ENCODE measurements around the gene NOP10. TPM values are rescaled to one million over a fixed set of nuclear protein-coding genes. Genes with fewer than 3 reads are reported as not detected.
A peak's percentile ranks its signal among the peaks of the same experiment; 100 is the strongest.

Gene NOP10
- total RNA-seq, 1 donor from 2014 or later: 181 TPM

- TF ChIP-seq CTCF (conservative IDR thresholded peaks at IDR 0.05): no peak
Measured at GRCh38 chr15:34365836-34366235, 22.9 kb upstream of the NOP10 start.

GRCh38 chr15:34365091-34365825, 22.3 kb upstream of the NOP10 start:
- Mint-ChIP-seq H3K4me1 (peaks cover 19% of the 10 kb centered on the region), H3K27me3 (ENCODE audit: low read depth) (no peaks in the 10 kb centered on the region), H3K9me3 (no peaks in the 10 kb centered on the region), H3K4me3 (peak overlapping the region; percentile 97), H3K36me3 (ENCODE audit: low read depth) (peaks cover 2% of the 10 kb centered on the region), H3K27ac (ENCODE audit: unreplicated experiment) (no peak overlapping the region)
- no peak for DNase-seq (ENCODE audit: low read depth, low spot score)
- no peak for TF ChIP-seq CTCF (conservative IDR thresholded peaks at IDR 0.05)

More at GRCh38 chr15:34365836-34366235, 22.9 kb upstream of the NOP10 start:
- Mint-ChIP-seq H3K36me3 (ENCODE audit: low read depth) (peaks cover 2% of the 10 kb centered on the region), H3K4me1 (peaks cover 19% of the 10 kb centered on the region), H3K9me3 (no peaks in the 10 kb centered on the region), H3K27me3 (ENCODE audit: low read depth) (no peaks in the 10 kb centered on the region), H3K27ac (ENCODE audit: unreplicated experiment) (peak overlapping the region; percentile 24), H3K4me3 (peak overlapping the region; percentile 97)
- no peak for DNase-seq (ENCODE audit: low read depth, low spot score)

- DNase-seq (ENCODE audit: low read depth, low spot score): no peak
- peaks cover 2% of the 10 kb centered on the region for H3K36me3 Mint-ChIP-seq (ENCODE audit: low read depth)
- peaks cover 19% of the 10 kb centered on the region for H3K4me1 Mint-ChIP-seq
- H3K4me3 Mint-ChIP-seq: no peak overlapping the region
- TF ChIP-seq CTCF (conservative IDR thresholded peaks at IDR 0.05): no peak
- no peak overlapping the region for H3K27ac Mint-ChIP-seq (ENCODE audit: unreplicated experiment)
- no peaks in the 10 kb centered on the region for H3K9me3 Mint-ChIP-seq
- H3K27me3 Mint-ChIP-seq (ENCODE audit: low read depth): no peaks in the 10 kb centered on the region
Measured at GRCh38 chr15:34364041-34364440, 21.1 kb upstream of the NOP10 start.

- H3K36me3 Mint-ChIP-seq (ENCODE audit: low read depth): peaks cover 2% of the 10 kb centered on the region
Measured at GRCh38 chr15:34362047-34362773, 19.3 kb upstream of the NOP10 start.

DNA sequence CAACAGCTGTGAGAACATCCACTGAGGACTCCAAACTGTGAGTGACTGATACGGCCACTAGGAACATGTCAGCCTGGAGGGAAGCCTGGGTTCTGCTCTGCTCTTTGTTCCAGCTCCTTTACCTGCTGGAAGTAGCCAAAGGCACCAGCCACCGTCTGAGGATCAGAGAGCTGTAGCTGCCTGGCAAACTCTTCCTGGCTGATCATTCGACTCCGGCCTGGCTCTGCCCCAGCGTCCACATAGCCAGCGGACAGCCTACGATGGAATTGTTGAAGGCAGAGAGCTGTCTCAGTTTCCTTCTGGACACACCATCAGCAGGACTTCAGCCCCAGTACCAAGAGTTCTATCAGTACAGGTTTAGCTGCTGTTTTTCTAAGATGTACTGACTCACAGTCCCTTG, 18.3 kb upstream of the NOP10 start:
- Mint-ChIP-seq H3K36me3 (ENCODE audit: low read depth) (peaks cover 2% of the 10 kb centered on the region), H3K4me3 (no peak overlapping the region)

More at GRCh38 chr15:34362047-34362773, 19.3 kb upstream of the NOP10 start:
- DNase-seq (ENCODE audit: low read depth, low spot score): no peak
- Mint-ChIP-seq H3K4me3 (no peak overlapping the region), H3K9me3 (no peaks in the 10 kb centered on the region), H3K27me3 (ENCODE audit: low read depth) (no peaks in the 10 kb centered on the region), H3K4me1 (peaks cover 10% of the 10 kb centered on the region), H3K27ac (ENCODE audit: unreplicated experiment) (no peak overlapping the region)
- no peak for TF ChIP-seq CTCF (conservative IDR thresholded peaks at IDR 0.05)

More for the DNA sequence above, 18.3 kb upstream of the NOP10 start:
- no peak overlapping the region for H3K27ac Mint-ChIP-seq (ENCODE audit: unreplicated experiment)
- peaks cover 10% of the 10 kb centered on the region for H3K4me1 Mint-ChIP-seq
- H3K9me3 Mint-ChIP-seq: no peaks in the 10 kb centered on the region
- no peaks in the 10 kb centered on the region for H3K27me3 Mint-ChIP-seq (ENCODE audit: low read depth)
- no peak for DNase-seq (ENCODE audit: low read depth, low spot score)
- no peak for TF ChIP-seq CTCF (conservative IDR thresholded peaks at IDR 0.05)

Measured in neural crest cell (in vitro differentiated cells).